H1 (cell line): ENCODE results near the gene TRAF1. TPM values are rescaled to one million over a fixed set of nuclear protein-coding genes. Genes with fewer than 3 reads are reported as not detected.
A peak's percentile ranks its signal among the peaks of the same experiment; 100 is the strongest.

Source experiments
- ASH2L ChIP-seq: fragments of 200-600, 300-600 bp; sonication (generic); IDR thresholded peaks from one replicate; pipeline ENCODE4 v1.7.1; 2017; ENCODE audit warnings: low read length
- ATF3 ChIP-seq: IDR thresholded peaks from 2 replicates; pipeline ENCODE4 v1.6.1; 2011; ENCODE audit warnings: low read depth, mild to moderate bottlenecking, low read length; ENCODE audit not compliant: insufficient read depth
- CHD1 ChIP-seq: IDR thresholded peaks from 2 replicates; pipeline ENCODE4 v1.6.1; 2012; ENCODE audit warnings: low read depth, low read length, improper control_type of control experiment
- GABPA ChIP-seq: IDR thresholded peaks from 2 replicates; pipeline ENCODE4 v1.6.1; 2011; ENCODE audit warnings: mild to moderate bottlenecking, low read length, moderate library complexity, borderline replicate concordance; ENCODE audit not compliant: insufficient read depth
- GTF2F1 ChIP-seq: IDR thresholded peaks from 2 replicates; pipeline ENCODE4 v1.6.1; 2012; ENCODE audit warnings: low read depth, low read length, improper control_type of control experiment, borderline replicate concordance
- HDAC2 ChIP-seq, 2 experiments: fragments of 300-600 bp in 1 of 2; sonication (generic) in 1 of 2; IDR thresholded peaks; 2 replicates each; pipeline ENCODE4 v1.6.1; 2011 to 2012; ENCODE audit warnings: low read depth in 2 of 2, low read length in 2 of 2, mild to moderate bottlenecking in 2 of 2, moderate library complexity in 2 of 2, borderline replicate concordance in 1 of 2, inconsistent platforms in 1 of 2
- KDM4A ChIP-seq: IDR thresholded peaks from one replicate; pipeline ENCODE4 v1.7.1; 2012; ENCODE audit warnings: low read depth, mild to moderate bottlenecking, moderate library complexity, low read length, inconsistent platforms; ENCODE audit not compliant: severe bottlenecking
- RAD21 ChIP-seq, 2 experiments: IDR thresholded peaks in 1 of 2; conservative IDR thresholded peaks in 1 of 2; 2 replicates each; pipeline ENCODE4 v1.6.1; 2011; ENCODE audit warnings: low read depth in 2 of 2, low read length in 2 of 2, improper control_type of control experiment in 1 of 2, inconsistent platforms in 1 of 2, mild to moderate bottlenecking in 1 of 2, moderate library complexity in 1 of 2
- SIRT6 ChIP-seq: IDR thresholded peaks from one replicate; pipeline ENCODE4 v1.7.1; 2012; ENCODE audit warnings: low read length, inconsistent platforms
- SIX5 ChIP-seq: IDR thresholded peaks from 2 replicates; pipeline ENCODE4 v1.6.1; 2011; ENCODE audit warnings: mild to moderate bottlenecking, low read depth, low read length
- SP4 ChIP-seq: IDR thresholded peaks from 2 replicates; pipeline ENCODE4 v1.6.1; 2012; ENCODE audit warnings: low read length, inconsistent platforms
- polyA plus RNA-seq, 7 experiments: library from polyadenylated mRNA; depleted of rRNA in 3 of 7; stranded (reverse) in 5 of 7; unstranded in 2 of 7; fragments of >200 nt in 5 of 7; fragments of 200-250 nt in 2 of 7; gene quantifications; 1 replicate in 5 of 7; 2 replicates in 1 of 7; 4 replicates in 1 of 7; pipeline versions ENCODE4 v1.2.1 to v1.2.3, GENCODE V29; 2011 to 2013; ENCODE audit warnings: missing spikeins in 2 of 7, mixed read lengths in 2 of 7
- total RNA-seq: library from RNA; stranded (reverse); fragmentation: NEBNext Ultra II Directional; extraction: Animal tissue kit (Norgen Biotek cat#: 25700); gene quantifications from 2 replicates; pipeline ENCODE4 v1.2.1, GENCODE V29; 2021

Gene TRAF1
- total and polyA plus RNA-seq, 2 of the 8 experiments (the other 6 are each of a cell fraction or from before 2014, with no cell fraction given): 1.6 to 3.2 TPM

GRCh38 chr9:120875954-120876841 is 50.4 kb downstream of the TRAF1 start (continued):
- no peak for TF ChIP-seq RAD21 (IDR thresholded peaks at IDR 0.05 in 1 of 2, conservative IDR thresholded peaks at IDR 0.05 in 1 of 2; ENCODE audit: low read depth in 2 of 2, low read length in 2 of 2)
- no peak for TF ChIP-seq ATF3
- peak; percentile 21 for TF ChIP-seq ASH2L
- TF ChIP-seq SIX5: no peak
- TF ChIP-seq HDAC2 (IDR thresholded peaks at IDR 0.05; ENCODE audit: borderline replicate concordance in 1 of 2, low read depth in 2 of 2, low read length in 2 of 2): 0 out of 4 replicates have a peak, but pooled peaks of 1 of the 2 experiments have one; percentile 19
- TF ChIP-seq CHD1: no peak
- no peak for TF ChIP-seq SP4
- no peak for TF ChIP-seq SIRT6
- TF ChIP-seq GABPA: no peak
- TF ChIP-seq GTF2F1: no peak
- TF ChIP-seq KDM4A: peak; percentile 61
